Endothelial cell of umbilical vein (primary cell): ENCODE data around the gene HSH2D. TPM values are rescaled to one million over a fixed set of nuclear protein-coding genes. Genes with fewer than 3 reads are reported as not detected.

Source experiments
- BruUV-seq: library from RNA; stranded (reverse); fragments of 400-500 nt; replicated peaks from 2 replicates; lab custom pipeline; 2021; lab: Mats Ljungman, UMichigan
- CTCF ChIA-PET: fragments of 300-600, 350-600 bp; sonication (Branson Sonifier 250); formaldehyde crosslinking; loops from one replicate; lab custom pipeline; 2021; ENCODE audit warnings: antibody characterized with exemption, inconsistent platforms; lab: Charles Lee
- POLR2A ChIA-PET: fragments of 300-600, 350-600 bp; sonication (Branson Sonifier 250); formaldehyde crosslinking; loops from one replicate; lab custom pipeline; 2021; ENCODE audit warnings: antibody characterized with exemption, inconsistent platforms; lab: Charles Lee
- DNase-seq: peaks from one replicate; pipeline ENCODE4 v3.0.0-alpha.2; 2011; ENCODE audit warnings: low read depth, low spot score
- FAIRE-seq: peaks from 2 replicates; lab custom pipeline; 2011; peaks lifted over from hg19 to GRCh38; lab: Jason Lieb, UNC
- H2AFZ ChIP-seq: 2 replicates; pipeline ENCODE4 v1.6.0; 2012; ENCODE audit warnings: low read depth, low read length, control low read depth, inconsistent platforms
- H3K27ac ChIP-seq: 2 replicates; pipeline ENCODE4 v1.5.1; 2011; ENCODE audit warnings: low read depth, mild to moderate bottlenecking, control low read depth, low read length, moderate library complexity; ENCODE audit not compliant: insufficient read depth
- H3K27me3 ChIP-seq, 2 experiments: 2 replicates each; pipeline versions ENCODE4 v1.6.0 to v1.6.1; 2011; ENCODE audit warnings: low read length in 2 of 2, mixed read lengths in 1 of 2; ENCODE audit not compliant: control insufficient read depth in 2 of 2, insufficient read depth in 2 of 2
- H3K36me3 ChIP-seq, 2 experiments: 2 replicates in 1 of 2; 3 replicates in 1 of 2; pipeline ENCODE4 v1.5.1; 2011; ENCODE audit warnings: low read length in 2 of 2, mild to moderate bottlenecking in 1 of 2, moderate library complexity in 1 of 2; ENCODE audit not compliant: control insufficient read depth in 2 of 2, insufficient read depth in 2 of 2; ENCODE audit errors: extremely low read depth in 1 of 2
- H3K4me1 ChIP-seq: 3 replicates; pipeline ENCODE4 v1.5.1; 2011; ENCODE audit warnings: mild to moderate bottlenecking, low read length; ENCODE audit not compliant: control insufficient read depth, insufficient read depth; ENCODE audit errors: extremely low read depth
- H3K4me2 ChIP-seq: 2 replicates; pipeline ENCODE4 v1.6.1; 2011; ENCODE audit warnings: low read length, control low read depth, mixed read lengths; ENCODE audit not compliant: insufficient read depth
- H3K4me3 ChIP-seq, 3 experiments: fragments of 200-600 bp in 1 of 3; sonication (generic), shearing (Covaris generic) in 1 of 3; replicated peaks in 1 of 3; 2 replicates each; pipeline ENCODE4 v1.5.1; 2011 to 2016; ENCODE audit warnings: control low read depth in 3 of 3, low read length in 3 of 3, mild to moderate bottlenecking in 2 of 3, inconsistent platforms in 1 of 3, low read depth in 1 of 3, moderate library complexity in 1 of 3; ENCODE audit not compliant: insufficient read depth in 1 of 3
- H3K79me2 ChIP-seq: 2 replicates; pipeline ENCODE4 v1.6.0; 2012; ENCODE audit warnings: low read length, inconsistent platforms; ENCODE audit not compliant: control insufficient read depth, insufficient read depth
- H3K9ac ChIP-seq: replicated peaks from 2 replicates; pipeline ENCODE3; 2011; ENCODE audit warnings: low read length, control low read depth; ENCODE audit not compliant: insufficient read depth; ENCODE audit errors: extremely low read depth
- H3K9me1 ChIP-seq: replicated peaks from 3 replicates; pipeline ENCODE4 v1.6.0; 2011; ENCODE audit warnings: mild to moderate bottlenecking, low read length; ENCODE audit not compliant: control insufficient read depth, insufficient read depth; ENCODE audit errors: extremely low read depth
- H3K9me3 ChIP-seq: replicated peaks from 2 replicates; pipeline ENCODE4 v1.5.1; 2012; ENCODE audit warnings: low read length, inconsistent platforms; ENCODE audit not compliant: control insufficient read depth, insufficient read depth
- H4K20me1 ChIP-seq: replicated peaks from 2 replicates; pipeline ENCODE3; 2011; ENCODE audit warnings: mild to moderate bottlenecking, low read length; ENCODE audit not compliant: control insufficient read depth, insufficient read depth; ENCODE audit errors: extremely low read depth
- EZH2 ChIP-seq: IDR thresholded peaks from 2 replicates; pipeline ENCODE4 v1.6.1; 2012; ENCODE audit warnings: borderline replicate concordance, low read depth, mild to moderate bottlenecking, moderate library complexity, low read length, inconsistent platforms; ENCODE audit not compliant: severe bottlenecking
- FOS ChIP-seq: IDR thresholded peaks from 2 replicates; pipeline ENCODE4 v1.6.1; 2011; ENCODE audit warnings: mild to moderate bottlenecking, low read length, moderate library complexity, borderline replicate concordance; ENCODE audit not compliant: insufficient read depth
- GATA2 ChIP-seq: IDR thresholded peaks from 2 replicates; pipeline ENCODE4 v1.7.0; 2011; ENCODE audit warnings: low read depth, mild to moderate bottlenecking, moderate library complexity, mixed read lengths, low read length; ENCODE audit not compliant: insufficient read length, insufficient read depth
- JUN ChIP-seq: IDR thresholded peaks from 2 replicates; pipeline ENCODE4 v1.6.1; 2011; ENCODE audit warnings: borderline replicate concordance, low read depth; ENCODE audit not compliant: insufficient read length, insufficient read depth
- MAX ChIP-seq: IDR thresholded peaks from 2 replicates; pipeline ENCODE4 v1.6.1; 2011; ENCODE audit not compliant: insufficient read depth, insufficient read length
- MYC ChIP-seq: IDR thresholded peaks from one replicate; pipeline ENCODE4 v1.6.1; 2011; ENCODE audit warnings: mild to moderate bottlenecking, low read depth, low read length
- POLR2A ChIP-seq: IDR thresholded peaks from 2 replicates; pipeline ENCODE4 v1.6.1; 2012; ENCODE audit warnings: low read depth, mild to moderate bottlenecking, control low read depth, low read length
- POLR2AphosphoS5 ChIP-seq: IDR thresholded peaks from 2 replicates; pipeline ENCODE4 v1.6.1; 2012; ENCODE audit warnings: low read depth, mild to moderate bottlenecking, control low read depth, low read length, moderate library complexity; ENCODE audit not compliant: insufficient read depth
- dilution Hi-C: fragments of 300-500 bp; cut with MboI; formaldehyde crosslinking; loops from one replicate; pipeline ENCODE4 v1.15.0; 2019; ENCODE audit warnings: low sequenced_read_pairs; ENCODE audit not compliant: extremely low pct_ligation_motif_present
- intact Hi-C: fragments of 100-400 bp; cut with micrococcal nuclease; formaldehyde crosslinking; loops from one replicate; pipeline ENCODE4 v1.10.0; 2022
- polyA plus RNA-seq, 4 experiments: library from polyadenylated mRNA; depleted of rRNA in 3 of 4; stranded (reverse) in 3 of 4; unstranded in 1 of 4; fragments of >200 nt; gene quantifications; 2 replicates each; pipeline versions ENCODE4 v1.2.1 to v1.2.3, GENCODE V29; 2011 to 2012; ENCODE audit warnings: missing spikeins in 1 of 4
- total RNA-seq: library from RNA; stranded (reverse); gene quantifications from 2 replicates; pipeline ENCODE4 v1.2.3, GENCODE V29; 2021
- TF ChIP-seq, protein P1 (sequence below), 2 donors: IDR thresholded peaks; 1 replicate in 1 of 2; 2 replicates in 1 of 2; pipeline ENCODE4 v1.5.1; 2011; ENCODE audit warnings: low read length in 2 of 2, mild to moderate bottlenecking in 2 of 2, moderate library complexity in 2 of 2, control low read depth in 1 of 2, inconsistent platforms in 1 of 2, low read depth in 1 of 2; ENCODE audit not compliant: insufficient read depth in 1 of 2; ENCODE audit errors: extremely low read depth in 1 of 2

HSH2D gene
- total and polyA plus RNA-seq, 2 donors (not counting 3 experiments of a cell fraction or from before 2014, with no cell fraction given): not detected

DNA sequence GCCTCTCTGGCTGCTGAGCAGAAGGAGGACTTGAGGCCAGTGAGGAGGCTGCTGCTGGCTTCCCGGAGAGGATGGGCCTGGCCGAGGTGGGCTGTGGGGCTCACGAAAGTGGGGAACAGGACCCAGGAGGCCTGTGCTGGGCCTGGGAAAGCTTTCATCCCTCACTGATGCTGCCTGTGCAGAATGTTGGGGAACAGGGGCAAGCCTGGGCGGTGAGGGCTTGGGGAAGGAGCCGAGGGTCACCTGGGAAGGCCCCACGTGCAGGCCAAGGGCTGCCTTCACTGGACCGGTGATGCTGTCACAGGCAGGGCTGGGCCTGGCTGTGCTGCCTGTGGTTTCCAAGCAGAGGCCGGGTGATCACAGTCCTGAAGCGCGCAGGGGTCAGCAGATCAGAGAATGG, 63.6 kb downstream of the HSH2D start:
- Histone ChIP-seq H3K9me1 (no peaks in the 10 kb centered on the region), H3K79me2 (peaks cover 22% of the 10 kb centered on the region), H3K27ac (no peak overlapping the region), H3K36me3 (peaks cover 5 to 43% of the 10 kb centered on the region in 2 experiments), H3K9me3 (no peaks in the 10 kb centered on the region), H3K4me3 (no peak overlapping the region), H3K9ac (no peak overlapping the region), H2AFZ (no peak overlapping the region), H4K20me1 (no peaks in the 10 kb centered on the region), H3K27me3 (no peaks in the 10 kb centered on the region), H3K4me2 (no peak overlapping the region), H3K4me1 (no peaks in the 10 kb centered on the region)
- no peak for TF ChIP-seq JUN
- no peak for TF ChIP-seq GATA2
- TF ChIP-seq MAX: no peak
- TF ChIP-seq POLR2AphosphoS5: no peak
- TF ChIP-seq, protein P1, sequence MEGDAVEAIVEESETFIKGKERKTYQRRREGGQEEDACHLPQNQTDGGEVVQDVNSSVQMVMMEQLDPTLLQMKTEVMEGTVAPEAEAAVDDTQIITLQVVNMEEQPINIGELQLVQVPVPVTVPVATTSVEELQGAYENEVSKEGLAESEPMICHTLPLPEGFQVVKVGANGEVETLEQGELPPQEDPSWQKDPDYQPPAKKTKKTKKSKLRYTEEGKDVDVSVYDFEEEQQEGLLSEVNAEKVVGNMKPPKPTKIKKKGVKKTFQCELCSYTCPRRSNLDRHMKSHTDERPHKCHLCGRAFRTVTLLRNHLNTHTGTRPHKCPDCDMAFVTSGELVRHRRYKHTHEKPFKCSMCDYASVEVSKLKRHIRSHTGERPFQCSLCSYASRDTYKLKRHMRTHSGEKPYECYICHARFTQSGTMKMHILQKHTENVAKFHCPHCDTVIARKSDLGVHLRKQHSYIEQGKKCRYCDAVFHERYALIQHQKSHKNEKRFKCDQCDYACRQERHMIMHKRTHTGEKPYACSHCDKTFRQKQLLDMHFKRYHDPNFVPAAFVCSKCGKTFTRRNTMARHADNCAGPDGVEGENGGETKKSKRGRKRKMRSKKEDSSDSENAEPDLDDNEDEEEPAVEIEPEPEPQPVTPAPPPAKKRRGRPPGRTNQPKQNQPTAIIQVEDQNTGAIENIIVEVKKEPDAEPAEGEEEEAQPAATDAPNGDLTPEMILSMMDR (IDR thresholded peaks at IDR 0.05; ENCODE audit: extremely low read depth in 1 of 2, insufficient read depth in 1 of 2, low read depth in 1 of 2, low read length in 2 of 2): no peak
- TF ChIP-seq POLR2A: no peak
- TF ChIP-seq MYC: no peak
- no peak for TF ChIP-seq FOS
- TF ChIP-seq EZH2: no peak
- DNase-seq (no peak), FAIRE-seq (no peak)
- ChIA-PET CTCF (no interaction called here), POLR2A (no interaction called here)
- intact Hi-C loops (no loop called here), dilution Hi-C loops (loop anchor here (25.0 kb wide), 1 partner anchor 155 kb away; no protein-coding TSS in a partner anchor)
- BruUV-seq: no TSS peak
